T-helper 1 cell (primary cell): Measurements from ENCODE around the gene PLPPR4.
"Not testable (repeated sequence)": the region's sequence is repeated elsewhere in the genome, so short reads cannot be mapped to it uniquely, and the experiment has no call there.

Experiments
- DNase-seq, 5 donors: peaks; one replicate each; pipeline ENCODE4 v3.0.0-alpha.2; 2012 to 2020
- total RNA-seq, 4 donors: gene quantifications; one replicate each; lab custom pipeline; 2026; lab: John Stamatoyannopoulos, UW

The PLPPR4 gene, protein sequence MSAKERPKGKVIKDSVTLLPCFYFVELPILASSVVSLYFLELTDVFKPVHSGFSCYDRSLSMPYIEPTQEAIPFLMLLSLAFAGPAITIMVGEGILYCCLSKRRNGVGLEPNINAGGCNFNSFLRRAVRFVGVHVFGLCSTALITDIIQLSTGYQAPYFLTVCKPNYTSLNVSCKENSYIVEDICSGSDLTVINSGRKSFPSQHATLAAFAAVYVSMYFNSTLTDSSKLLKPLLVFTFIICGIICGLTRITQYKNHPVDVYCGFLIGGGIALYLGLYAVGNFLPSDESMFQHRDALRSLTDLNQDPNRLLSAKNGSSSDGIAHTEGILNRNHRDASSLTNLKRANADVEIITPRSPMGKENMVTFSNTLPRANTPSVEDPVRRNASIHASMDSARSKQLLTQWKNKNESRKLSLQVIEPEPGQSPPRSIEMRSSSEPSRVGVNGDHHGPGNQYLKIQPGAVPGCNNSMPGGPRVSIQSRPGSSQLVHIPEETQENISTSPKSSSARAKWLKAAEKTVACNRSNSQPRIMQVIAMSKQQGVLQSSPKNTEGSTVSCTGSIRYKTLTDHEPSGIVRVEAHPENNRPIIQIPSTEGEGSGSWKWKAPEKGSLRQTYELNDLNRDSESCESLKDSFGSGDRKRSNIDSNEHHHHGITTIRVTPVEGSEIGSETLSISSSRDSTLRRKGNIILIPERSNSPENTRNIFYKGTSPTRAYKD
- 0 reads per million in 4 donors for total RNA-seq

DNA sequence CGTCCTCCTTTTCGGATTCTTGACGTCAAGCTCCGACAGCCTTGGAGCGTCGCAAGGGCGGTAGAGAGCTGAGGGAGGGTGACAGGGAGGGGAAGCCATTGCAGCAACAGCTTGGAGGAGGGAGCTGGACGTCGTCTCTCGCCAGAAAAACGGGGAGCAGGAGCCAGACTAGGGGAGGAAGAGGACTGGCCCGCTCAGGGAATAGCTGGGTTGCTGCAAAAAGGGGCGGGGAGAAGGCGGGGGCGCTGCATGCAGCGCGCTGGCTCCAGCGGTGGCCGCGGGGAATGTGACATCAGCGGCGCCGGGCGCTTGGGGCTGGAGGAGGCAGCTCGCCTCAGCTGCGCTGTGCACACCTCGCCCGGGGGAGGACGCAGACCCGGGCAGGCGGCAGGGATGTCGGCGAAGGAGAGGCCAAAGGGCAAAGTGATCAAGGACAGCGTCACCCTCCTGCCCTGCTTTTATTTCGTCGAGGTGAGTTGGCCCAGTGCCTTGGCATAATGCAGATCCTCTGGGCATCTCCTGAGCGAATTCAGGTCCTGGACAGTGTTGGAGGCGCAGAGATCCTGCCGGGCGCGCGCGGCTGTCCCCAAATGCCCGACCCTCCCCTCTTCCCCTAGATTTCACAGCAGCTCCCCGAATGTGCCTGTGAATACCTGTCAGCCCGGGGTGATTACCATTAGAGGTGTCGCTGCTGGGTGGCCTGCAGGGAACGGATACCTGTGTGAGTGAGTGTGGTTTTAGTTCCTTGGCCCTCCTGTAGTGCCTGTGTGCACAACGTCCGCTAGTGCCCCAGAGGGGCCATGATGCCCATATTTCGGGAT, at the start of gene PLPPR4:
Gene PLPPR4, plus strand, starts transcription at position 292 of the 821 bp plus-strand sequence. Its CDS starts 102 bp downstream, at position 394.
- no peak for DNase-seq

DNA sequence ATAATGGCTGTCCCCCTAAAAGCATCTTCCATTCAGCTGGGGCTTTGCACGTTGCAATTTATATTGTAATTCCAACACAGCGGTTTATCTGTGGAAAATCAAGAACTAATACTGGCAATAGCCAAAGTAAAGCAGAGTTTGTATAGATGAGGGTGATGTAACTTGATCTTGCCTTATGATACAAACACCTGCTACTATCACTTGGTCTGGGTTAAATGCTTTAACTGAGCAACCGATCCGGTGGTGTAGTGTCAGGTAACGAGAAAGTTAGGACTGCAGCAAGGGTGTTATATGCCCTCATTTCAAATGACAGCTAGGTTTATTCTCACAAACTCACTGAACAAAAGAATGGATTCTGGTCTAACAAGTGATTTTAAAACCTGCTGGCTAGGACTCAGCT, 47.3 kb upstream of the PLPPR4 start:
- DNase-seq, result no peak

DNA sequence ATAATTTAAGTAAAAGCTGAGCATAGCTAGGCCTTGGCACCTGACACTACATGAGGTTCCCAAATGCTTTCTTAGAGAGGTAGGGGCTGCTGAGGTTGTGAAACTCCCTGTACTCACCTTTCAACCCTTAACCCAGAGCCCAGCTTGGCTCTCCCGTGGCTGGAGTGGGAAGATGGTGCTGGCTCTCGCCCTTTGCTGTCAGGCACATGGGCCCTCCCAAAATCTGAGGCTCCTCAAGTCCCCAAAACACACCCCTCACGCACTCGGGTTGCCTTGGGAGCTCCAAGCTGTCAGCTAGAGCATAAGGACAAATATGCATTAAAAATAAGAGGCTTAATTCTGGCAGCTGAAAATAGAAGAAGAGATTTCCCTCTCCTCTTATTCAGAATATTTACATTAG, 46.7 kb upstream of the PLPPR4 start:
- no peak for DNase-seq

DNA sequence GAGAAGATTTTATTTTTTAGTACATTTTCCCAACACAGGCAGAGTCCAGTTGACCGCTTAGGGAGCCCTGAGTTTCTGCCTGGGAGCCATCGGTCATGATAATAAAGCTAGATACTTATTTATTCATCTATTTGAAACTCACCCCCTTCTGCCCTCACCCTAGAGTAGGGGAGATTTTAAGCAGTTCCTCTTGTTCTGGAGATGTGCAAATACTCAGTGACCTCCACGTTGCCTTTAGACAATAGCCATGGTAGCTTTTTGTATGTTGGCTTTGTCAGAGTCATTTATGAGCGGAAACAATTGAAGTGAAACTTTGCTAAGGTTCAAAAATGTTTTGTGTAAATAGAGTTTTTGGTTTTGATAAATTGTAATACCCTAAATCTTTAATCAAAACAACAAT, 45.7 kb upstream of the PLPPR4 start:
- DNase-seq, result no peak

DNA sequence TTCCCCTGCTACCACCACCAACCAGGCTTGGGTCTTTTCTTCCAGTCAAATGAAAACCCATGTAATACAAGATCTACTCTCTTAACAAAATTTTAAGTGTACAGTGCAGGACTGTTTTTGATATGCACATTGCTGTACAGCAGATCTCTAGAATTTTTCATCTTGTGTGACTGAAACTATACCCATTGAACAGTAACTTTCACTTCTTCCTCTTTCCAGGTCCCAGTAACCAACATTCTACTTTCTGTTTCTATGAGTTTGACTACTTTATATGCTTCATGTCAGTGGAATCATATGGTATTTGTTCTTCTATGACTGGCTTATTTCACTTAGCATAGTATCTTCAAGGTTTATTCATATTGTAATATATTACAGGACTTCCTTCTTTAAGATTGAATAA, 45.3 kb upstream of the PLPPR4 start:
- no peak for DNase-seq

DNA sequence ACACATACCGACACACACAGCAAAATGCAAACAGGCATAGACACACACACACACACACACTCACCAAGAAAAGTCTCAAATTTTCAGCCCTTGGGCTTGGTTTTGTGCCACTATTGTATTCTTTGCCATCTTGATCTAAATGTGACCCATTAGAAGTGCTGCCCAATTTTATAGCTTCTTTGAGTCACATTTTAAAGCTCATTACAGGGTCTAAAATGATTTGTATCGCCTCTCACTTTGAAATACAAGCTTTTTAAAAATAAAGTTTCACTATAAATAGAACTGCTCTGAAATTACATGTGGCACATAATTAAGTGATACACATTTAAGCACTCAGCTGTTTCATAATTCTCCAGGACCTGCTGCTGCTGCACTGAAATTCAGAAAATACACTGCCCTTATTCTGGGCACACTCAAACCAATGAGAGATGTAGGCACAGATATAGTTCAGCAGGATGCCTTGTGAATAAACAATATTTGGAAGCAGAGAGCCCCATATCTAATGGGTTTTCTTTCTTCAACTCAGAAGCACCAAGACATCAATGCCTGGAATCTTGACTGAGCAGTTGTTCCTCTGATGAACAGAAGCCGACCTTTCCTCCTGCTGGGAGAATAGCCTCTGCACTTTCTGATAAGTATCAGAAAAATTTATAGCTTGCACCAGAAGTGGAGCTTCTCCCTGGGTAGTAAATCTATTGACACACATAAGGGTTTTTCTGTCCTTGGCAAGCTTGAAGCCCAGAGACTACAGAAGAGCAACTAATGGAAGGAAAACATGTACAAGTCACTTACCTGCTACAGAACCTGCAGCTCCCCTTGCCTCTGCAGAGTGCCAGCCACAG, 37.0 kb upstream of the PLPPR4 start:
- DNase-seq, result no peak

DNA sequence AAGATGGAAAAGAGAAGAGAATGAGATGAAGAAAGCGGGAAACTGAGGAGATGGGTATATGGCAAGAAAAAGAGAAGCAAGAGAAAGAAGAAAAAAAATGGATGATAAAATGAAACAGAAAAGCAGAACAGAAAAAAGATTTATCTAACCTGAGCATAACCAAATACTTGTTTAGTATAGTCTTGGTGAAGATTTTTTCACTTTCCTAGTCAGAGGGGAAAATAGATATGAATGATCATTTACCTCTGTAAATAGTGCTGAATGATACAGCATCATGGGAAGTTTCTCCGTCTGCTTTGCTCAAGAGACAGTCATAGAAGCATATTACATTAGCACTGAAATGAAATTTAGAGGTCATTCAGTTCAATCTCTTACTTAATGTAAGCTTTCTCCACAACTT, 36.1 kb upstream of the PLPPR4 start:
- no peak for DNase-seq

DNA sequence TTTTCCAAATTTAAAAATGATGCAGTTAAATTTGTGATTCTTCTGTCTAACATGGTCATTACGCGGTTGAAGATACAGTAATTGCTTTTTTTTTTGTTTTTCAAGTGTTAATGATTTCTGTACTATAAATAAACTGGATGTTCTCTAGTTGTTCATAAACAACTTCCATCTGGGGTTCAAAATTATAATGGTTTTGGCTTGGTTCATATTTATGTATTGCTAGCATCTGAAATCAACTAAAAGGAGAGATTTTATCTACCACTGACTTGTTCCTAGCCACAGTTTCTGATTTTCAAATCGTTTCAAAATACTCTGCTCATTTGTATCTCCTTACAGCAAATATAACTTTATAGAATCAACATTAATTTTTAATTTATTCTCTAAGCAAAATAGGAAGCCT, 35.2 kb upstream of the PLPPR4 start:
- no peak for DNase-seq

DNA sequence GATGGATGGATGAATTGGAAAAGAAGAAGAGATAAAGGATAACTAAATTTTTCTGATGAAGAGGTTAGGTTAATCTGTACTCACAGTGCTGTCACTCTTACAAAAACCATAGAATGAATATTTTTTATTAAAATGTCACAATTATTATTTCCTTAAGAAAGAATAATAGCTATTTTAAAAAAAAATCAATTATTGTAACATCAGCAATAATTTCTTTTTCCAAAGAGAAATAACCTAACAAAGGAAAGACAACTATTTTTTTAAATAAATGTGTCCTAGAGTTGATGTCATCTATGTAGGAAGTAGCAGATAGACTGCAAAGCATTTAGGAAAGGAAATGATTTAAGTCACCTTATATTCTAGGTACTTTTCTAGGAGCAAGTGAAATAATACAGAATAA, 33.6 kb upstream of the PLPPR4 start:
- no peak for DNase-seq

DNA sequence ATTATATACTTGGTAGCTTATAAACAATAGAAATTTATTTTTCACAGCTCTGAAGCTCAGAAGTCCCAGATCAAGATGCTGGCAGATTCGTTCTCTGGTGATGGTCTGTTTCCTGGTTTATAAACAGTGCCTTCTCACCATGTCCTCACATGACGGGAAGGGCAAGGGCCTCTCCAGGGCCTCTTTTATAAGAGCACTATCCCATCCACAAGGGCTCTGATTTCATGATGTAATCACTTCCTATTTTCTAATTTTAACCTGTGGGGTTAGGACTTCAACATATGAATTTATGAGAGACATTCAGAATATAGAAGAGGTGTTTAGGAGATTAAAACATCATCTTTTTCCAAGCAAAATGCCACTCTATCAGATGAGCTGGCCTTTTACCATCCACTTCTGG, 32.1 kb upstream of the PLPPR4 start:
- no peak for DNase-seq

DNA sequence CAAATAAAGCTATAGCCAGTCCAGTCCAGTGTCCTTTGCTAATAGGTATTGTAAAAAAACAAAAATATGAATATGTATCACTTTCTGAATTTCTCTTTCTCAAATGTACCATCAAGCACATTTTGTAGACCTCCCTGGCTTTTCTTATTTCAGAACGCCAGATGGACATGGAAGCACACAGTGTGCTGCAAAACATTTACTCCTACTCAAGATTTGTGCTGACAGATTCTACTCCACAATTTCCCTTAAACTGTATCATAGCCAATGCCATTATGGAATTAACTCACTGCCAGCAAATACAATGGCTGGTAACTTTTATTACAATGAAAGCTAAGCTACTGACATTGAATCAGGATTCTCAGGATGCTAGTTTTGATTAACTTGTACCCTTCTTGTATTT, 30.8 kb upstream of the PLPPR4 start:
- no peak for DNase-seq

DNA sequence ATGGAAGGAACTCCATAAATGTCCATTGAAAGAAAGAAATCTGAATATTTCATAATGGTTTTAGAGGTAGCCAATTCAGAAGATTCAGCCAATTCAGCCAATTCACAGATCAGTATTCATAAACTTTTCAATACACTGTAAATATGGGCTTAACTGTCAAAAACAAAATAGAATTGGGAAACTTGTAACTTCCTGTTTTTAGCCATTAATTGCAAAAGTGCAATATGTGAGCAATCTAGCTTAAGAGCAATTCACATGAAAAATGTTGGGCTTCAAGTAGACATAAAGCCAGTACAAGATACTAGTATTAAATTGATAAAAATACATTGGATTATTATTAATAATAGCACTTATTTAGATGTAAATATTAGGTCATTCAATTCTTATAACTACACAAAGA, 27.5 kb upstream of the PLPPR4 start:
- no peak for DNase-seq

DNA sequence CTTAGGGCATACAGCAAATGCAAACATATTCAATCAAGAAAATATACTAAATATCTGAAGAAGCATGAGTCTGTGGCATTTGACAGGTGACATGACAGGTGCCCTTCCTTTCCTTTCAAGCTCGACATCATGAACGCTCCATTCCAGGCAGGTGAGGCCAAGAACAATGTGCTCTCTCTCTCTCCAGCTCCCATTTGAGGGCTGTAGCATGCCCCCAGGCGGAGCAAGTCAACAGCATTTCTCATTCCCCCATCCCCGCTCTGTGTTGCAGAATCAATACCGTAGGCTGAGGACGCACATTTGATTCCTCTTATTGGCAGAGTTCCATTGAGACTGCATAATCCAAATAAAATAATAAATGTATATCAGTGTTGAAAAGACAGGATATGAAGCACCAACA, 24.6 kb upstream of the PLPPR4 start:
- no peak for DNase-seq

DNA sequence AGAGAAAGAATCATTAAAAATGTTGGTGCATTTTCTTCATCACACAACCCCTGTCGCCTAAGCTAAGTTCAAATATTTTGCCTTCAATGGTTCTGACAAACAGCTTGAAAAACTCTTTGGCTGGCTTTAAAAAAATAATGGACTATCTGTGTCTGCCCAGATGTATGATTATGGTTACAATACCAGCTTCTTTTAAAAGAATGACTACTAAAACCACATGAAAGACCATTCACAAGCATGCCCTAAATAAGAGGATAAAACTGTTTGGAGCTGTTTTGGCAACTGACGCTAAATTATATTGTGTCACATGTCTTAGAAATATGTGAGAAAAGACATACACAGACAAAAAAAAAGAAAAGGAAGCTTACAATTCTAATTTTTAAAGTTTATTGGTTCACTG, 23.7 kb upstream of the PLPPR4 start:
- no peak for DNase-seq

DNA sequence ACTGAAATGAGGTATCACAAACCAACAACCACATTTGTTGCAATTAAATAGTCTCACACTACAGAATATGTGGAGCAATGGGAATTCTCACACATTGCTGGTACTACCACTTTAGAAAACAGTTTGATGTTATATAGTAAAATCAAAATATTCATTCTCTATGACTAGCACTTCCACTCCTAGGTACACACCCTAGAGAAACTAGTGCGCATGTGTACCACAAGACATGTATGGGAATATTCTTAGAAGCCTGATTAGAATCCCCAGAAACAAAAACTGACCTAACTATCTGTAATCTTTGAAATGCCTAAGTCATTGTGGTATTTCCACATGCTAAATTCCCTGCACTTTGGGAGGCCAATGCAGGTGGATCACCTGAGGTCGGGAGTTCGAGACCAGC, 18.1 kb upstream of the PLPPR4 start:
- no peak for DNase-seq

DNA sequence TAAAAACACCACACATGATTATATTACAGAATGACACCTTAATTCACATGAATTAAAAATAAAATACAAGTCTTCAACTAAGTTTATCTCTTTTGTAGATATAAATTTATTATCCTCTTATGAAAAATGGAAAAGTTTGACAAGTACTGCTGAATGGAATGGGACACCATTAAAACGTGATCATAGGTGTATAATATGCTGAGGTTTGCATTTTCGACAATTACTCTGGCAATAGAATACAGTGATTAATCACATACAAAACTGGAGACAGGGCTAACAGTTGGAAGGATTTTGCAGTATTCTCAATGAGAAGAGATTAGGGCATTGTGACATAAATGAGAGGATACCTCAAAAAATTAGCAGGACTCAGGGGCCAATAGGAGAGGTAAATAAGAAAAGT, 17.1 kb upstream of the PLPPR4 start:
- DNase-seq, result no peak

DNA sequence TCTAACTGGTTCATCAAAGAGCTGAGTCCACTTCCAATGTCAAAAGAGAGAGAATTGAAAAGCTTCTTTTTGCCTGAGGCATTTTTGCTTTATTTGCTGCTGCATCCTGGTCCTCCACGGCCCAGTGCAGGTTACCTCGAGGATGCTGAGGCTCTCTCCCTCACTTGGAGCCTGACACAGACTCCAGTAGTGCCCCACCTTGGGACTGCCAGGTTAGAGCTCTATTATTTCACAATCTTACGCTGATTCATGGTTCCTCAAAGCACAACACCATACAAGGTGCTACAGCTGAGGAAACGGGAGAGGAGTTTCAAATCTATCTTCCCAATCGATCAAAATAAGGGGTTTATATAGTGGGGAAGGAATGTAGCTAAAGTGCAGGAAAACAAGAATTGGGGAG, 13.6 kb upstream of the PLPPR4 start:
- DNase-seq, result no peak

DNA sequence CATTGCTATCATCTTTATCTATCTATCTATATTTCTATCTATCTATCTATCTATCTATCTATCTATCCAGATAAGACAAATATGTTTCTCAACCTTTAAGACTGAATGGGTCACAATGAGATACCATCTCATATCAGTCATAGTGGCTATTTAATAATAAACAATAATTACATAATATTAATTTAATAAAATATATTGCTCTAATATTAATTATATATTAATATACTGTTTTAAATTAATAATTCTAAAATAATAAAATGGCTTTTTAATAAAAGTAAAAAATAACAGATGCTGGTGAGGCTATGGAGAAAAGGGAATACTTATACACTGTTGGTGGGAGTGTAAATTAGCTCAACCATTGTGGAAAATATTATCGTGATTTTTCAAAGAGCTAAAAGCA, 13.0 kb upstream of the PLPPR4 start:
- DNase-seq, result no peak

DNA sequence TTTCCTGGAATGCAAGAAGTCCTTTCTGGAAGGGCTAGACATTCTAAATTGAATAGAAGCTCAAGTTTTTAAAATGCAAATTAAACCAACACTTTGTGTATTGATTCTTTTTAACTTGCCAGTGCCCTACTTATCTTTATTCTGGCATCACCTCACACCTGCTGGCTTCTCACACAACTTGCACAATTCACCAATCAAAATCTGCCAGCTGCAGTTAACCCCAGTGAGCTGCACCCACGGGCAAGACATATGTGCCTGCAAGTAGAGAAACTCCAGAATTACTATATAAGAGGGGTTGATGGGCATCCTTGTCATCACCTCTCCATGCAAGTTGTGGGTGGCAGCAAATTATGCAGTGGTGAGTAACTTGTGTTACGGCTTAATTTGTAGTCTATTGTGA, 11.7 kb upstream of the PLPPR4 start:
- no peak for DNase-seq

DNA sequence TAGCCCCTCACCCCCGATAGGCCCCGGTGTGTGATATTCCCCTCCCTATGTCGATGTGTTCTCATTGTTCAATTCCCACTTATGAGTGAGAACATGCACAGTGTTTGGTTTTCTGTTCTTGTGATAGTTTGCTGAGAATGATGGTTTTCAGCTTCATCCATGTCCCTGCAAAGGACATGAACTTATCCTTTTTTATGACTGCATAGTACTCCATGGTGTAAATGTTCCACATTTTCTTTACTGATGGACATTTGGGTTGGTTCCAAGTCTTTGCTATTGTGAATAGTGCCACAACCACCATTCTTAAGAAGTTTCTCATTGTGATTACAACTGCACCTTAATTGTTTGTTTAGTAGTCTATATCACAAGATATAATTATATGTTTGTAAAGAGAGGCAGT, 3.9 kb upstream of the PLPPR4 start:
- DNase-seq, result not testable (repeated sequence)

DNA sequence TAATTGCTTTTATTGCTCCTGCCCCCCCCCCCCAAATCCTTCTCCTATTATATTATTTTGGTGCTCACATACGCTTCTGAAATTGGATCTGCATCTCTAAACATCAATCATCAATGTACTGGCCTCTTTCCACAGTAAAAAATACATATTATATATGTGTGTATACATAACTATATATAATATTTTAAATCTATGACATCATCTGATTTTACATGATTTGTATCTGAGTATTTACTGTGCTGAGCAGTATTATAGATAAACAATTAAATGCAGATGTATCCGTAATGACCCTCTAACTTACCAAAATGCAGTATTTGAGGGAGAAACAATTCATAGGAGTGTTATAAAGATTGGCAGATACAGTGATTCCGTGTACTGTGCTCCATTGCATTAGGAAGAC, 832 bp downstream of the PLPPR4 start:
- no peak for DNase-seq

DNA sequence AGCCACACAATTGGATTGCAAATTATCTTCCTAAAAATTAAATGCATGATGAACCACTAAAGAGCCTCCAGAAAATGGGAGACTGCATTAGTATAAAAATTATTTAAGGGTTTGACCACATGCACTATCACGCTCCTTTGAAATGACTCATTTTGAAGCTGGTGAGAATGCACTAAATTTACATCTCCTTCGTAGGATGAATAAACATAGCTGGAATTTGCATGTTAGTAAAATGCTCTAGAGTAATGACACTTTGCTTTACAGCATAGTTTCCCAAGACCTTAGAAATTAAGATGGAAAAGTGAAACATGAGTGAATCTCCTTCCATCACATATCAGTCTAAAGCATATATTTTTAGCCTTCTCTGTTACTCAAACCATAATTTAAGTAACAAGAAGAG, 2.4 kb downstream of the PLPPR4 start:
- DNase-seq, result no peak

DNA sequence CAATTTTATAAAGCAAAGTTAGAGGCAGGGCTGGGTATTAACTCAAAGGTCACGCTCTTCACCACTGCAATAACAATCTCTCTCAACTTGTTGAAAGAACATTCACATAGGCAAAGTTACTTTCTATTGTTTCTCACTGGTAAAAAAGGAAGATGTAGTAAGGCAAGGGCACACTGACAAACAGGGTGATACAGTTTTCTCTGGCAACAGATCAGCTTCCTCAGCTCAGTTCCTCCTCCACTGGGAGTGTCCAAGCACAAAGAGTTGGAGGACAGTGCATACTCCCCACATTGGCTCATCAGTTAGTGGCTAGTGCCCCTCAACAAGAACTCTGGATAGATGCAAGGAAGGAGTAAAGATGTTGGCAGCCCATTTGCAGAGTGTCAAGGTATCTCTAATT, 3.7 kb downstream of the PLPPR4 start:
- DNase-seq, result no peak
